H1 (cell line): ENCODE measurements around the gene AP3M1. TPM values are rescaled to one million over a fixed set of nuclear protein-coding genes. Genes with fewer than 3 reads are reported as not detected.

Source experiments
- CTCF ChIA-PET: fragments of 300-600 bp; sonication (Branson Sonifier 250); formaldehyde crosslinking; loops from one replicate; lab custom pipeline; 2021; ENCODE audit not compliant: partially characterized antibody; lab: Charles Lee
- POLR2A ChIA-PET: fragments of 300-600 bp; sonication (Branson Sonifier 250); formaldehyde crosslinking; loops from one replicate; lab custom pipeline; 2021; ENCODE audit warnings: inconsistent platforms; ENCODE audit not compliant: partially characterized antibody; lab: Charles Lee
- DNase-seq, 2 experiments: peaks; one replicate each; pipeline versions ENCODE4 v3.0.0 to v3.0.0-alpha.2; 2010 to 2022; ENCODE audit warnings: low spot score in 2 of 2, low read depth in 1 of 2, mixed read lengths in 1 of 2
- FAIRE-seq: peaks from 2 replicates; lab custom pipeline; 2011; peaks lifted over from hg19 to GRCh38; lab: Jason Lieb, UNC
- H2AFZ ChIP-seq: 2 replicates; pipeline ENCODE4 v1.8.1; 2012; ENCODE audit warnings: low read length, inconsistent platforms
- H2AK5ac ChIP-seq: 2 replicates; pipeline ENCODE4 v1.6.1; 2013; ENCODE audit warnings: low read depth, low read length
- H2BK120ac ChIP-seq: replicated peaks from 2 replicates; pipeline ENCODE3; 2013; ENCODE audit warnings: low read depth, low read length, inconsistent platforms
- H2BK12ac ChIP-seq: 2 replicates; pipeline ENCODE4 v1.6.1; 2013; ENCODE audit warnings: low read depth, low read length
- H2BK15ac ChIP-seq: 2 replicates; pipeline ENCODE4 v1.6.1; 2013; ENCODE audit warnings: low read length
- H2BK20ac ChIP-seq: 2 replicates; pipeline ENCODE4 v1.6.1; 2013; ENCODE audit warnings: low read length
- H2BK5ac ChIP-seq: 2 replicates; pipeline ENCODE4 v1.6.1; 2013; ENCODE audit warnings: low read depth, low read length
- H3K14ac ChIP-seq: 2 replicates; pipeline ENCODE4 v1.6.1; 2013; ENCODE audit warnings: inconsistent platforms; ENCODE audit not compliant: insufficient read length
- H3K18ac ChIP-seq: 2 replicates; pipeline ENCODE4 v1.6.1; 2013; ENCODE audit warnings: low read length; ENCODE audit errors: extremely low read depth
- H3K23ac ChIP-seq: 2 replicates; pipeline ENCODE4 v1.6.1; 2013; ENCODE audit warnings: inconsistent platforms; ENCODE audit not compliant: insufficient read length
- H3K23me2 ChIP-seq: 2 replicates; pipeline ENCODE4 v1.6.1; 2013; ENCODE audit warnings: low read depth, low read length
- H3K27ac ChIP-seq: 2 replicates; pipeline ENCODE4 v1.6.1; 2011; ENCODE audit warnings: low read depth, low read length, inconsistent platforms
- H3K27me3 ChIP-seq, 4 experiments: replicated peaks in 1 of 4; 1 replicate in 1 of 4; 2 replicates in 3 of 4; pipeline versions ENCODE4 v1.6.1 to v1.8.1; 2011 to 2013; ENCODE audit warnings: low read length in 3 of 4, mild to moderate bottlenecking in 3 of 4, inconsistent platforms in 2 of 4, mixed read lengths in 2 of 4, moderate library complexity in 1 of 4; ENCODE audit not compliant: control insufficient read depth in 3 of 4, insufficient read depth in 3 of 4; ENCODE audit errors: extremely low read depth in 1 of 4
- H3K36me3 ChIP-seq, 4 experiments: 2 replicates each; pipeline versions ENCODE4 v1.6.1 to v1.8.1; 2011 to 2013; ENCODE audit warnings: mild to moderate bottlenecking in 4 of 4, low read length in 3 of 4, moderate library complexity in 2 of 4, control low read depth in 1 of 4, inconsistent platforms in 1 of 4; ENCODE audit not compliant: insufficient read depth in 4 of 4, control insufficient read depth in 2 of 4
- H3K4ac ChIP-seq: replicated peaks from 2 replicates; pipeline ENCODE3; 2013; ENCODE audit warnings: low read length, low read depth, mixed read lengths, inconsistent platforms; ENCODE audit not compliant: insufficient read length
- H3K4me1 ChIP-seq, 4 experiments: replicated peaks in 1 of 4; 1 replicate in 1 of 4; 2 replicates in 3 of 4; pipeline versions ENCODE4 v1.6.1 to v1.8.1; 2011 to 2013; ENCODE audit warnings: low read length in 3 of 4, inconsistent platforms in 2 of 4, mixed read lengths in 1 of 4; ENCODE audit not compliant: insufficient read depth in 4 of 4, control insufficient read depth in 3 of 4
- H3K4me2 ChIP-seq, 2 experiments: 2 replicates each; pipeline versions ENCODE4 v1.6.1 to v1.8.1; 2011 to 2013; ENCODE audit warnings: low read depth in 2 of 2, low read length in 2 of 2, control low read depth in 1 of 2, inconsistent platforms in 1 of 2, mild to moderate bottlenecking in 1 of 2; ENCODE audit not compliant: insufficient read depth in 1 of 2
- H3K4me3 ChIP-seq, 4 experiments: fragments of 200-600, 300-600 bp in 1 of 4; sonication (generic), shearing (Covaris generic), sonication (Bioruptor Twin) in 1 of 4; 2 replicates each; pipeline versions ENCODE4 v1.5.1 to v1.8.1; 2011 to 2016; ENCODE audit warnings: low read length in 4 of 4, low read depth in 3 of 4, control low read depth in 2 of 4, inconsistent platforms in 2 of 4, mild to moderate bottlenecking in 2 of 4, mixed read lengths in 1 of 4, moderate library complexity in 1 of 4; ENCODE audit not compliant: insufficient read depth in 2 of 4; ENCODE audit errors: extremely low read depth in 1 of 4
- H3K56ac ChIP-seq: replicated peaks from 2 replicates; pipeline ENCODE3; 2013; ENCODE audit warnings: low read depth, mild to moderate bottlenecking, mixed read lengths, low read length, inconsistent platforms; ENCODE audit not compliant: insufficient read length
- H3K79me1 ChIP-seq: 2 replicates; pipeline ENCODE4 v1.6.1; 2013; ENCODE audit warnings: low read depth, low read length, control low read depth
- H3K79me2 ChIP-seq, 2 experiments: 2 replicates each; pipeline versions ENCODE4 v1.6.1 to v1.8.1; 2012 to 2013; ENCODE audit warnings: low read length in 2 of 2, mild to moderate bottlenecking in 2 of 2, inconsistent platforms in 1 of 2; ENCODE audit not compliant: insufficient read depth in 2 of 2, control insufficient read depth in 1 of 2
- H3K9ac ChIP-seq, 4 experiments: replicated peaks in 1 of 4; 1 replicate in 1 of 4; 2 replicates in 3 of 4; pipeline versions ENCODE4 v1.6.1 to v1.8.1; 2011 to 2013; ENCODE audit warnings: low read depth in 3 of 4, low read length in 3 of 4, control low read depth in 2 of 4, mild to moderate bottlenecking in 2 of 4, moderate library complexity in 2 of 4, inconsistent platforms in 1 of 4; ENCODE audit errors: extremely low read depth in 1 of 4
- H3K9me3 ChIP-seq, 2 experiments: 2 replicates each; pipeline versions ENCODE4 v1.6.1 to v1.8.1; 2012 to 2013; ENCODE audit warnings: mild to moderate bottlenecking in 2 of 2, moderate library complexity in 2 of 2, control low read depth in 1 of 2, inconsistent platforms in 1 of 2, low read depth in 1 of 2, low read length in 1 of 2, mixed read lengths in 1 of 2; ENCODE audit not compliant: insufficient read depth in 2 of 2
- H4K20me1 ChIP-seq, 2 experiments: replicated peaks in 1 of 2; 2 replicates each; pipeline versions ENCODE3 to v1.8.1; 2011 to 2013; ENCODE audit warnings: inconsistent platforms in 2 of 2, low read length in 2 of 2, mild to moderate bottlenecking in 1 of 2; ENCODE audit not compliant: insufficient read depth in 2 of 2, control insufficient read depth in 1 of 2
- H4K5ac ChIP-seq: 2 replicates; pipeline ENCODE4 v1.6.1; 2013; ENCODE audit warnings: low read length, low read depth, mixed read lengths, inconsistent platforms; ENCODE audit not compliant: insufficient read length
- H4K8ac ChIP-seq: 2 replicates; pipeline ENCODE4 v1.8.0; 2013; ENCODE audit warnings: mild to moderate bottlenecking, moderate library complexity, low read length, inconsistent platforms; ENCODE audit not compliant: insufficient read depth; ENCODE audit errors: extremely low read depth
- H4K91ac ChIP-seq: replicated peaks from 2 replicates; pipeline ENCODE3; 2013; ENCODE audit warnings: low read length, mixed read lengths, inconsistent platforms; ENCODE audit not compliant: insufficient read length
- CBX5 ChIP-seq: fragments of 300-800, 300-1000 bp; sonication (generic); IDR thresholded peaks from 2 replicates; pipeline ENCODE4 v1.7.1; 2016; ENCODE audit warnings: antibody characterized with exemption, low read length, low read depth
- EZH2 ChIP-seq: fragments of 200-600 bp; sonication (generic); IDR thresholded peaks from 2 replicates; pipeline ENCODE4 v1.7.1; 2012; ENCODE audit warnings: low read depth, mild to moderate bottlenecking, moderate library complexity, low read length, inconsistent platforms; ENCODE audit not compliant: severe bottlenecking
- KDM4A ChIP-seq: IDR thresholded peaks from one replicate; pipeline ENCODE4 v1.7.1; 2012; ENCODE audit warnings: low read depth, mild to moderate bottlenecking, moderate library complexity, low read length, inconsistent platforms; ENCODE audit not compliant: severe bottlenecking
- KDM5A ChIP-seq: fragments of 200-600 bp; IDR thresholded peaks from 2 replicates; pipeline ENCODE4 v1.7.1; 2012; ENCODE audit warnings: mild to moderate bottlenecking, low read length, inconsistent platforms, mixed read lengths
- PHF8 ChIP-seq: fragments of 200-600 bp; sonication (generic); conservative IDR thresholded peaks from 2 replicates; pipeline ENCODE4 v1.7.1; 2012; ENCODE audit warnings: low read depth, mild to moderate bottlenecking, inconsistent platforms, low read length, moderate library complexity
- RBBP5 ChIP-seq: IDR thresholded peaks from 2 replicates; pipeline ENCODE4 v1.7.1; 2012; ENCODE audit warnings: low read depth, mild to moderate bottlenecking, inconsistent platforms, low read length, moderate library complexity, borderline replicate concordance
- SUZ12 ChIP-seq: fragments of 200-600 bp; sonication (generic); IDR thresholded peaks from 2 replicates; pipeline ENCODE4 v1.6.1; 2012; ENCODE audit warnings: mild to moderate bottlenecking, inconsistent platforms, low read length, moderate library complexity, mixed read lengths
- WGBS, 2 experiments: shearing (Covaris generic) in 1 of 2; methylation state at CpG; one replicate each; pipeline versions ENCODE4 v1.1.6 to v1.1.7; 2013 to 2015; ENCODE audit warnings: low lambda C conversion rate in 2 of 2, mixed read lengths in 2 of 2, inconsistent platforms in 1 of 2, low coverage in 1 of 2, missing lambda C conversion rate in 1 of 2; ENCODE audit not compliant: insufficient replicate concordance in 2 of 2, insufficient coverage in 1 of 2, insufficient read length in 1 of 2; ENCODE audit errors: extremely low coverage in 1 of 2, missing lambda C conversion rate in 1 of 2; 5-methylcytosine and 5-hydroxymethylcytosine counted together
- polyA plus RNA-seq, 7 experiments: library from polyadenylated mRNA; depleted of rRNA in 3 of 7; stranded (reverse) in 5 of 7; unstranded in 2 of 7; fragments of >200 nt in 5 of 7; fragments of 200-250 nt in 2 of 7; gene quantifications; 1 replicate in 5 of 7; 2 replicates in 1 of 7; 4 replicates in 1 of 7; pipeline versions ENCODE4 v1.2.1 to v1.2.3, GENCODE V29; 2011 to 2013; ENCODE audit warnings: missing spikeins in 2 of 7, mixed read lengths in 2 of 7
- total RNA-seq: library from RNA; stranded (reverse); fragmentation: NEBNext Ultra II Directional; extraction: Animal tissue kit (Norgen Biotek cat#: 25700); gene quantifications from 2 replicates; pipeline ENCODE4 v1.2.1, GENCODE V29; 2021
- TF ChIP-seq, protein P1 (sequence below): IDR thresholded peaks from 2 replicates; pipeline ENCODE4 v1.6.1; 2012; ENCODE audit warnings: inconsistent platforms

The AP3M1 gene
- total and polyA plus RNA-seq, 2 of the 8 experiments (the other 6 are each of a cell fraction or from before 2014, with no cell fraction given) = 23.9 to 38.9 TPM

DNA sequence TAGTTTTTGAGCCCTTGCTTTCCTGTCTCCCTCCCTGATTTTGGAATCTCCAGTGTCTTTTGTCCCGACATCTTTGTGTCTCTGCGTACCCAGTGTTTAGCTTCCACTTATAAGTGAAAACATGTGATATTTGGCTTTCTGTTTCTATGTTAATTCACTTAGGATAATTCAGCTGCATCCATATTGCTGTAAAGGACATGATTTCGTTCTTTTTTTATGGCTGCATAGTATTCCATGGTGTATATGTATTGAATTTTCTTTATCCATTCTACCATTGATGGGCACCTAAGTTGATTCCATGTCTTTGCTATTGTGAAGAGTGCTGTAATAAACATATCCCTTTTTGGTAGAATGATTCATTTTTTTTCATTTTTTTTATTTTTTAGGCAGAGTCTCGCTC, 48.7 kb upstream of the AP3M1 start:
- Histone ChIP-seq H3K79me2 (peaks cover 0 to 31% of the 10 kb centered on the region in 2 experiments; a peak in 2 of 4 replicates), H3K4me1 (no peaks in the 10 kb centered on the region), H2AFZ (no peak overlapping the region), H2AK5ac (no peak overlapping the region), H3K18ac (no peak overlapping the region), H2BK5ac (no peak overlapping the region), H3K27me3 (no peaks in the 10 kb centered on the region), H3K9ac (no peak overlapping the region), H4K91ac (no peak overlapping the region), H3K14ac (no peak overlapping the region), H3K4me2 (no peak overlapping the region), H2BK120ac (no peak overlapping the region), H3K79me1 (no peaks in the 10 kb centered on the region; the same call in 1 of the 2 replicates), H3K9me3 (no peaks in the 10 kb centered on the region), H3K36me3 (peaks cover 0 to 6% (median 0%) of the 10 kb centered on the region in 4 experiments; a peak in 1 of 8 replicates), H3K4me3 (no peak overlapping the region), H4K5ac (no peak overlapping the region), H3K56ac (no peak overlapping the region), H3K27ac (no peak overlapping the region), H3K23ac (no peak overlapping the region), H3K23me2 (no peaks in the 10 kb centered on the region), H4K8ac (no peak overlapping the region), H2BK20ac (no peak overlapping the region), H3K4ac (no peak overlapping the region), H4K20me1 (no peaks in the 10 kb centered on the region), H2BK15ac (no peak overlapping the region), H2BK12ac (no peak overlapping the region)
- FAIRE-seq (no peak), DNase-seq (no peak)
- 91% methylated on average over 4 of the region's 4 CpGs; no CpG with 5 or more reads in 1 of the 2 experiments for WGBS, 2 experiments
- TF ChIP-seq KDM5A (no peak), EZH2 (no peak), CBX5 (no peak), RBBP5 (no peak), KDM4A (no peak), PHF8 (no peak), SUZ12 (no peak)
- TF ChIP-seq, protein P1, sequence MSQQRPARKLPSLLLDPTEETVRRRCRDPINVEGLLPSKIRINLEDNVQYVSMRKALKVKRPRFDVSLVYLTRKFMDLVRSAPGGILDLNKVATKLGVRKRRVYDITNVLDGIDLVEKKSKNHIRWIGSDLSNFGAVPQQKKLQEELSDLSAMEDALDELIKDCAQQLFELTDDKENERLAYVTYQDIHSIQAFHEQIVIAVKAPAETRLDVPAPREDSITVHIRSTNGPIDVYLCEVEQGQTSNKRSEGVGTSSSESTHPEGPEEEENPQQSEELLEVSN = no peak
- ChIA-PET CTCF (interaction anchor here (0.9 kb wide), 1 partner anchor 10 kb away, joined by 4 read pairs; no protein-coding TSS in a partner anchor), POLR2A (no interaction called here)
